GM18867 (cell line): ENCODE measurements around the gene RBP5.

Experiments used
- ATAC-seq: cut with Tn5 transposase; IDR thresholded peaks from one replicate; pipeline ENCODE4 v1.9.1; 2021; ENCODE audit warnings: mild to moderate bottlenecking, moderate library complexity; ENCODE audit not compliant: unreplicated experiment

Gene RBP5

GRCh38 chr12:7102582-7102981 is 26.1 kb downstream of the RBP5 start:
- no peak for ATAC-seq

GRCh38 chr12:7101694-7102131 is 27.0 kb downstream of the RBP5 start:
- no peak for ATAC-seq

- no peak for ATAC-seq
Observed at GRCh38 chr12:7101047-7101693, 27.5 kb downstream of the RBP5 start.

- no peak for ATAC-seq
Observed at GRCh38 chr12:7100239-7100638, 28.4 kb downstream of the RBP5 start.

- no peak for ATAC-seq
Observed at GRCh38 chr12:7099290-7099996, 29.2 kb downstream of the RBP5 start.

GRCh38 chr12:7096979-7097378 is 31.7 kb downstream of the RBP5 start:
- no peak for ATAC-seq

- ATAC-seq, result no peak
Observed at GRCh38 chr12:7096006-7096932, 32.4 kb downstream of the RBP5 start.

- no peak for ATAC-seq
Observed at GRCh38 chr12:7093892-7094291, 34.8 kb downstream of the RBP5 start.

- no peak for ATAC-seq
Observed at GRCh38 chr12:7093486-7093885, 35.2 kb downstream of the RBP5 start.

GRCh38 chr12:7092986-7093460 is 35.7 kb downstream of the RBP5 start:
- no peak for ATAC-seq

GRCh38 chr12:7092229-7092985 is 36.3 kb downstream of the RBP5 start, which contains the start of gene C1R:
TSS of gene C1R (minus strand) at chr12:7092445. CDS start at chr12:7092388, 57 bp downstream.
- no peak for ATAC-seq

GRCh38 chr12:7091660-7092228 is 36.9 kb downstream of the RBP5 start:
- no peak for ATAC-seq

GRCh38 chr12:7091171-7091570 is 37.5 kb downstream of the RBP5 start:
- ATAC-seq, result no peak

- no peak for ATAC-seq
Observed at GRCh38 chr12:7090222-7090998, 38.3 kb downstream of the RBP5 start.

- ATAC-seq, result no peak
Observed at GRCh38 chr12:7089196-7089871, 39.4 kb downstream of the RBP5 start.

- ATAC-seq, result no peak
Observed at GRCh38 chr12:7083125-7083524, 45.6 kb downstream of the RBP5 start.

GRCh38 chr12:7081037-7081436 is 47.7 kb downstream of the RBP5 start:
- ATAC-seq, result no peak

GRCh38 chr12:7079826-7080125 is 48.9 kb downstream of the RBP5 start:
- ATAC-seq, result no peak

- ATAC-seq, result no peak
Observed at GRCh38 chr12:7078163-7078562, 50.5 kb downstream of the RBP5 start.
